Embryonic facial prominence (tissue), 1 donor: ENCODE results near the gene NPLOC4.
"Not testable (repeated sequence)": the region's sequence is repeated elsewhere in the genome, so short reads cannot be mapped to it uniquely, and the experiment has no call there.

Source experiments
- DNase-seq: peaks from one replicate; pipeline ENCODE4 v3.0.0-alpha.2; 2016; ENCODE audit errors: extremely low spot score

The NPLOC4 gene

DNA sequence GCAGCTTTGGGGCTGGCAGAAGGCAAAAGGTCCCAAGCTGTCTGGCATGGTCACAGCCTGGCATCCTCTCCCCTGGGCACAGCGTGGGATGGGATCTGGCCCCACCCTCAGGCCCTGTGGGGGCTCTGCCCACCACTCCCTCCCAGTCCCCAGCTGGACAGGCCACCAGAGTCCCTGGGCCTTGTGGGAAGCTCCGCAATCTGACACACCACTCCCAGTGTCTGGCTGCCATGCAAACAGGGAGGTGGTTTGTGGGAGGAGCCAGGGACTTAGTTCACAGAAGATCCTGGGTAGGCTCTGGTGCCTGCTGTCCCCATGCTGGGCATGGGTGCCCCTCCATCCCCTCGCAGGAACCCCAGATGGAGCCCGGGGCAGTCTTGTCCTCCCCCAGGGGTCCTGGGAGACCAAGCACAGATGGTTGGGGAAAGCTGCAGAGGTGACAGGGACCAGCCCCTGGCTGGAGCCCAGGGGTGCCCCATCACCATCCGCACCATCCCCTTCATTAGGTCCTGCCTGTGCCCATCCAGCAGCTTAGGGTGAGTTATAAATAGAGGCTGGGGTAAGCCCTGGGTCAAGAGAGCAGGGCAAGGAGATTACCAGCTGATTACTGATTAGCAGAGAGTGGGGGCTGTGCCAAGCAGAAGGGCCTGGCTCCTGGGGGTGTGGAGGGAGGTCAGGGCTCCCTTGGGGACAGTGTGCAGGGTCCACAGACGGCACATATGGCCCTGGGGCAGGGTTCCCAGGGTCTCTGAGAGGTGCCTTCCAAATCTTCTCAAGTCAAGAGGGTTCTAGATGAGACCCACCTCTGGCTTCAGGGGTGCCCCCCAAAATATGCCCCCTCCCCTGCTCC, 102.5 kb downstream of the NPLOC4 start:
- no peak for DNase-seq

DNA sequence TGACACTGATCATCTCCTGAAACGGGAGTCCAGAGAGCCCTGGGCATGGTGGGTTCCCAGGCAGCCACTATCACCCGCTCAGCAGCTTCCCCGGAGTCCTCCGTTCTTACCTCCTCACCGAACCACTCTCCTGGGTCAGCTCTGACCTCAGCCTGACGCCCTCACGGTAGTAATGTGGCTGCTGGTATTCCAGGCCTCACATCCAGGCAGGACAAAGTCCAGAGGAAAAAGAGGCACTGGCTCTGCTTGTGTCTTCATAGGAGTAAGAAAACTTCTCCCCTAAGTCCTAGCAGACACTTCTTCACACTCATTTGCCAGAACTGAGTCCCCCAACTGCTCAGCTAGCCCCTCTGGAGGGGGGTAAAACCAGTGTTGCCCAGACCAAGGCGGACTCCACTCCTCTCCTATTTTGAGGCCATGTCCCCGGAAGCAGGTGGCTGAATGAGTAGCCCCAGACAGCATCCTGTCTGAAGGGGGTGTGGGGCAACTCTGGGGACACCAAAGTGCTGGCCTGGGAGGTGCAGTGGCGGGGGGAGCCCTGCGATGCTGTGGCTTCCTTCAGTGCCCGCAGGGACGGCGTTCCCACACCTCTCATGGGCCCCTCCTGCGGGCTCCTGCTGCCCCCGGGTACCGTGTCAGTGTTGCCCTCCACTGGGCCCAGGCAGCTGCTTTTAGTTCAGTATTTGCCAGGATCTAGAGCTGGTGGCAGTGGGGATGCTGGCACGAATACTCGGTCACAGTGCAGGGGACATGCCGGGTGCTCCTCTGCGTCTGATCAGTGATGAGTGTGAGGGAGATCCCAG, 103.4 kb downstream of the NPLOC4 start:
- DNase-seq: no peak

DNA sequence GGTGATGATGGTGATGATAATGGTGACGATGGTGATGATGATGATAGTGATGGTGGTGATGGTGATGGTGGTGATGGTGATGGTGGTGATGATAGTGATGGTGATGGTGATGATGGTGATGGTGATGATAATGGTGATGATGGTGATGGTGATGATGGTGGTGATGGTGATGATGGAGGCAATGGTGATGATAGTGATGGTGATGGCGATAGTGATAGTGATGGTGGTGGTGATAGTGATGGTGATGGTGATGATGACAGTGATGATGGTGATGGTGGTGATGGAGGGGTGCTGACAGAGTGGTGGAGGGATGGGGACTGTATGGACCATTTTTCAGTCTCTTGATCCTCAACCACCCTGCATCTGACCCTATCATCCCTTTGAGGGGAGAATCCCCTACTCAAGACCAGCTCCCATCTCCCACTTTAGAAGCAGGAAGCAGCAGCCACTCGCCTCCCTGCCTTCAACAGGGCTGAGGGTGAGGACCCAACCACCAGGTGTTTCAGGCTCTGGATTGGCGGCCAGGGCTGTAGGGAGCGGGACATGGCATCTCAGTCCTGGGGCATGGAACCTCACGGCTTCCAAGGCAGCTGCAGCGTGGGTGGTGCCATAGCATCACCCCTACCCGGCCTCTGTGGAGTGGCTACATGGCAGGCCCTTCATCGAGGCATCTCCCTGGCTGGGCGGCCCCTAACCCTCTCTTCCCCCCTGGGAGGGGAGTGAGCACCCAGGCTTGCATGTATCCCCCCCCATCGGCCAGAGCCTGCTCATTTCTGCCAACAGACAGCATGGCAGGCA, 104.2 kb downstream of the NPLOC4 start:
- DNase-seq: no peak

DNA sequence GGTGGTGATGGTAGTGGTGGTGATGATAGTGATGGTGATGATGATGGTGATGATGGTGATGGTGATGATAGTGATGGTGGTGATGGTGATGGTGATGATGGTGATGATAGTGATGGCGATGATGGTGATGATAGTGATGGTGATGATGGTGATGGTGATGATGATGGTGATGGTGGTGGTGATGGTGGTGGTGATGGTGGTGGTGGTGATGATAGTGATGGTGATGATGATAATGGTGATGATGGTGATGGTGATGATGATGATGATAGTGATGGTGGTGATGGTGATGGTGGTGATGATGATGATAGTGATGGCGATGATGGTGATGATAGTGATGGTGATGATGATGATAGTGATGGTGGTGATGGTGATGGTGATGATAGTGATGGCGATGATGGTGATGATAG, 104.9 kb downstream of the NPLOC4 start:
- not testable (repeated sequence) for DNase-seq

DNA sequence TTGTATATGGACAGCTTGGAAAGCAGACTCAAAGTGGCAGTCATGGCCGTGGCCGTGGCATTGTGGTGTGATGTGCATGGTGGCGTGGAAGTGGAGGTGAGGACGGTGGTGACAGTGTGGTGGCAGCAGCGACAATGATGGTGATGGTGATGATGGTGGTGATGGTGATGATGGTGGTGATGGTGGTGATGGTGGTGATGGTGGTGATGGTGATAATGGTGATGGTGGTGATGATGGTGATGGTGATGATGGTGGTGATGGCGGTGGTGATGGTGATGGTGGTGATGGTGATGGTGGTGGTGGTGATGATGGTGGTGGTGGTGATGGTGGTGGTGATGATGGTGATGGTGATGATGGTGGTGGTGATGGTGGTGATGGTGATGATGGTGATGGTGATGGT, 105.9 kb downstream of the NPLOC4 start:
- not testable (repeated sequence) for DNase-seq

DNA sequence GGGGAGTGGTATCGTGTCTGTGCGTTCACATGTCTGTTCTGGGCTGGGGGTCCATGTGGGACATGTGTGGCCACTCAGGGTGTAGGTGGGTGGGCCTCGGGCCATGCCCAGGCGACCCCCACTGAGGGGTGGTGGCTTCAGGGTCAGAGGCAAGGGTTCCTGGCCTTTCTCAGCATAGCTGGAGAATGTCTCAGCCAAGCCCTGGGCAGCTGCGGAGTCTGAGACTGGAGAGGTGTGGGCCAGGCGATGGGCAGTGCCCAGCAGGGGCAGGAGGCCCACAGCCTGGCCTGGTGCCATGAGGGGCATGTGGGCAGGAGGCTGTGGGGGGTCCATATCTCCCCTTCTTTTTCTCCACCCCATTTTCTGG, 107.5 kb downstream of the NPLOC4 start:
- no peak for DNase-seq

DNA sequence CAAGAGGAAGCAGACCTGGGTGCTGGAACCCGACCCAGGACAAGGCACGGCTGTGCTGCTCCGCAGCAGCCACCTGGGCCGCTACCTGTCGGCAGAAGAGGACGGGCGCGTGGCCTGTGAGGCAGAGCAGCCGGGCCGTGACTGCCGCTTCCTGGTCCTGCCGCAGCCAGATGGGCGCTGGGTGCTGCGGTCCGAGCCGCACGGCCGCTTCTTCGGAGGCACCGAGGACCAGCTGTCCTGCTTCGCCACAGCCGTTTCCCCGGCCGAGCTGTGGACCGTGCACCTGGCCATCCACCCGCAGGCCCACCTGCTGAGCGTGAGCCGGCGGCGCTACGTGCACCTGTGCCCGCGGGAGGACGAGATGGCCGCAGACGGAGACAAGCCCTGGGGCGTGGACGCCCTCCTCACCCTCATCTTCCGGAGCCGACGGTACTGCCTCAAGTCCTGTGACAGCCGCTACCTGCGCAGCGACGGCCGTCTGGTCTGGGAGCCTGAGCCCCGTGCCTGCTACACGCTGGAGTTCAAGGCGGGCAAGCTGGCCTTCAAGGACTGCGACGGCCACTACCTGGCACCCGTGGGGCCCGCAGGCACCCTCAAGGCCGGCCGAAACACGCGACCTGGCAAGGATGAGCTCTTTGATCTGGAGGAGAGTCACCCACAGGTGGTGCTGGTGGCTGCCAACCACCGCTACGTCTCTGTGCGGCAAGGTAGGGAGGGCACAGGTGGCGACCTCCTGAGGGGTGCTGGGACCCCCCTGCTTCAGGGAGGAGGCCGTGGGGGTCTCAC, 108.1 kb downstream of the NPLOC4 start:
- no peak for DNase-seq

DNA sequence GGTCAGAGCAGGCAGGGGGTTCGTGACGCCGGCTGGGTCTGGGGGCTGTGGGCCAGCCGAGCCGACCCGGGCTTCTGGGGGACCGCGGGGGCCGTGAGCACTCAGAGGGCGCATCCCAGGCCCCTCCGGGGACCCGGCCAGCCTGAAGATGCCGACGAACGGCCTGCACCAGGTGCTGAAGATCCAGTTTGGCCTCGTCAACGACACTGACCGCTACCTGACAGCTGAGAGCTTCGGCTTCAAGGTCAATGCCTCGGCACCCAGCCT, 108.6 kb downstream of the NPLOC4 start:
- DNase-seq: no peak

DNA sequence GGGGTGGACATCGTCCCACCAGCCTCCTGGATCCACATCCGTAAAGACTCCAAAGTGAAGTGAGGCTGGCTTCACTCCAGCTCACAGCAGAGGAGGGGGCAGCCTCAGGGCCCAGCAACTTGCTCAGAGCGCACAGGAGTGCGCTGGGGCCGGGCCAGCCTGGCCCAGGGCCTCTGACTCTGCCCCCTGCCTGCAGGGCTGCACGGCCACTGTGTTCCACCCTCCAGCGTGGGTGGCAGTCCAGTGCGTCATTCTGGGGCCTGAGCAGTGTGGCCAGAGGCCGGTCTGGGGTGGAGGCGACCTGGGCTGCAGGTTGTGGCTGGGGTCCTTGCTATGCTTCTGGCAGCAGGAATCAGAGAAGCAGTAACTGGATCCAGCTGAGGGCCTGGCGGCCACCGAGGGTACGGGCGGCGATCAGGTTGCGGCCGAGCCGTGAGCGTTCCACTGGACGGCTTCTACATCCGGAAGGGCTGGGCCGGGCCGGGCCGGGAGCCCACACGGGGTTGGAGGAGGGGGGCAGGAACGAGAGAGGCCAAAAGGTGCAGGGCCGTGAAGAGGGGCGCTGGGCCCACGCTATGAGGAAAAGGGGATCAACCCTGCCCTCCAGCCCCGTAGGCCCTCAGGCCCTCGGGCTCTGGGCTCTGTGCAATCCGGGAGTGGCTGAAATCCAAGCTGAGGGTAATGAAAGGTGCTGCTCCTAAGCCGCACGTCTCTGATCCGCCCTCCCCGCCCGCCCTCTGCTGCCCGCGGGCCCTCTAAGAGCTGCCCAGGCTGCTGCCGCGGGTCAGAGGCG, 109.1 kb downstream of the NPLOC4 start, which contains the start of gene FSCN2:
FSCN2 (plus strand) TSS at position 787 of the 793 bp plus-strand sequence. CDS start 155 bp downstream, outside the sequence.
- DNase-seq: no peak

DNA sequence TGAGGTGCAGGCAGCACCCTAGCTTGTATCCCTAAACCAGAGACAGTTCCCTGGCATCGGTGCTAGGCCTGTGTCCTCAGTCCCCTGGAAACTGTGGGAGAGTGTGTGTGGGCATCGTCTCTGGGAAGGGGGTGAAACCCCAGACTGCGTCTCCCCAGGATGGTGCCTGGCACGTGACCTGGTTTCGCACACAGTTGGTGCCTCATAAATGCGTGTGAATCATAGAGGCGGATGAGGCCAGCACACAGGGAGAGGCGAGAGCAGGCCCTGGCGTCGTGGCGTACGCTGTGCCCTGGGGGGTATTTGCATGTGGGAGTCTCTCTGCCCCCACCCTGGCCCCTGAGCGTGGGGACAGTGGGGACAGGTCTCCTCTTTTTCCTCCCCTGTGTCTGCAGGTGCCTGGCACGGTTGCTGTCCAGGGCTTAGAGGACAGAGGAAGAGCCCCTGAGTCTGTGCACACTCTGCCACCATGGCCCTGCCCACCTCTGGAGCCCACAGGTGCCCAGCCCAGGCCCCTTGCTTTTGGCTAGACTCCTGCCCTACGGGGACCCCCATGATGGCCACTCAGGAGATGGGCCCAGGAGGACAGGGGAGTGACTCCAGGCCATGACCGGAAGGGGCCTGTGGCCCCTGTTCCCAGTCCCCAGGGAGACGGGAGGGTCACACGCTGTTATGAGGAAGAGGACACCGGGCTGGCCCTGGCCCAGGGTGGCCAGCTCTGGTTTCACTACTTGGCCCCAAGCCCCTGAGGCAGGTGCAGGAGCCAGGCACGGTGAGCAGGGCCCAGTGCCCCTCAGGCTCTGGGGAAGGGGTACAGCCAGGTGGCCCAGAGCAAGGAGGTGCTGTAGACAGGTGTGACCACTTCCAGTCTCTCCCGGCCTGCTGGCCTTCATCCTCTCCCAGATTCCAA, 110.0 kb downstream of the NPLOC4 start:
- no peak for DNase-seq

DNA sequence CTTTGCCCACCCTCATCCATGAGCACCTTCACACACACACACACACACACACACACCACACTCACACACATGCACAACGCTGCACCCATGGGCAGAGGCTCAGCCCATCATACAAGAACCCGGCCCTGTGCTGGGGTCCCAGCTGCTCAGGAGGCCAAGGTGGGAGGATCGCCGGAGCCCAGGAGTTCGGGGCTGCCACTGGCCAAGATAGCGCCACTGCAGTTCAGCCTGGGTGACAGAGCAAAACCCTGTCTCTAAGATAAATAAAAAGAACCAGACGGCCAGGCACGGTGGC, 112.1 kb downstream of the NPLOC4 start:
- no peak for DNase-seq

DNA sequence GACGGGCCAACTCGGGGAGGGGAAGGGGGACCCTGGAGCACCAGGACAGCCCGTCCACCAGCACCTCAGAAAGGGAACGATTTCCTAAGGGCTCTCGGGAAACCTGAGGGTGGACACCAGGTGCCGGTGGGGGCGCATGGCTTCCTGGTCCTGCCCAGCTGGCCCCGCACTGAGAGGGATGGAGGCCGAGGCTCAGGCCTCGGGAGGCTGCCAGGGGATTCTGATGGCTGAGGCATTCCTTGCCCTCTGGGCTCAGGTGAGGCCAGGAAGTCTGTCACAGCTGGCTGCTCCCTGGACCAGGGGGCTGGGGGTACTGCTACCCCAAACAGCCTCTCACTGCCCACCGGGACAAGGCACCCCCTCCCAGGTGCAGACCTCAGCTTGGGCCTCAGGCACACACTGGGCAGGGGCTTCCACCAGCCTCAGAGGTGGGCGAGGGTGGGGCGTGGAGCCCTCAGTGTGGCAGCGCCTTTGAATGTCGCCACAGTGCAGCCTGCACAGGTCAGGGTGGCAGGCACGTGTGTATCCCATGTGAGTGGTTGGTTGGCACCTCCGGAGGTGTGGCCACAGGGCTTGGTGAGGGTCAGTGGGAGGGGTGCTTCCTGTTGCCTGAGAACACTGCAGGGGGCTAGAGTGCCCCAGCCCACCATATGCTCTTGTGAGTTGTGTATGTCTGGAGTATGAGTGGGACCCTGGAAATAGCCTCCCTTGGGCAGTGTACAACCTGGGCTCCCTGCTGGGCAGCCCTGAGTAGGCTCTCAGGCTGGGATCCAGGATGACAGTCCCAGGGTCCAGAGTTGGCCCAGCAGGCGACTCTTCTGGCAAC, 112.7 kb downstream of the NPLOC4 start:
- no peak for DNase-seq

DNA sequence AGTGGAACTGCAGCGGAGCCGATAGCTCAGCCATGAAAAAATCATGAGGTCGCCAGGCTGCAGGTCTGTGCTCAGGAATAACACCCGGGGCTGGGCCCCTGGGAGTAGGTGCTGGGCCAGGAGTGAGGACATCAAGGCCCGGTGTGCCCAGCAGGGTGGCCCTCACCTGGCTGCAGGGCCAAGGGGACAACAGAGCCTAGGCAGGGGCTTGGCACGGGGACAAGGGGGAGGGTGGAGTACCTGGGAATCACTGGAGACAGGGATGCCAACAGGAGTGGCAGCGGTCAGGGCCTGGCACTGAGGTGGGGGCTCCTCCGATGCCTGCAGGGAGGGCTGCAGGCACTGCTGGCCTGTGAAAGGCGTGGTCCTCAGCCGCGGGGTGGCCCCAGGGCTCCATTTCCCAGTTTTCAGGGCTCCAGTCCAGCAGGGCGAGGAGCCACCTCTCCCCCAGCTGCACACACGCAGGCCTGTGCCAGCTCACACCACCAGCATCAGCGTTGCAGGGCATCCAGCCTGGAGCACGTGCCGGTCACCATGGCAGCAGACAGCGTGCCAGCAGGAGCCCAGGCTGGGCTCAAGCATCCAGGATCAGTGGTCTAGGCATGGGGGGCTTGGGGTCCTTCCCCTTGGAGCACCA, 113.4 kb downstream of the NPLOC4 start:
- DNase-seq: no peak

DNA sequence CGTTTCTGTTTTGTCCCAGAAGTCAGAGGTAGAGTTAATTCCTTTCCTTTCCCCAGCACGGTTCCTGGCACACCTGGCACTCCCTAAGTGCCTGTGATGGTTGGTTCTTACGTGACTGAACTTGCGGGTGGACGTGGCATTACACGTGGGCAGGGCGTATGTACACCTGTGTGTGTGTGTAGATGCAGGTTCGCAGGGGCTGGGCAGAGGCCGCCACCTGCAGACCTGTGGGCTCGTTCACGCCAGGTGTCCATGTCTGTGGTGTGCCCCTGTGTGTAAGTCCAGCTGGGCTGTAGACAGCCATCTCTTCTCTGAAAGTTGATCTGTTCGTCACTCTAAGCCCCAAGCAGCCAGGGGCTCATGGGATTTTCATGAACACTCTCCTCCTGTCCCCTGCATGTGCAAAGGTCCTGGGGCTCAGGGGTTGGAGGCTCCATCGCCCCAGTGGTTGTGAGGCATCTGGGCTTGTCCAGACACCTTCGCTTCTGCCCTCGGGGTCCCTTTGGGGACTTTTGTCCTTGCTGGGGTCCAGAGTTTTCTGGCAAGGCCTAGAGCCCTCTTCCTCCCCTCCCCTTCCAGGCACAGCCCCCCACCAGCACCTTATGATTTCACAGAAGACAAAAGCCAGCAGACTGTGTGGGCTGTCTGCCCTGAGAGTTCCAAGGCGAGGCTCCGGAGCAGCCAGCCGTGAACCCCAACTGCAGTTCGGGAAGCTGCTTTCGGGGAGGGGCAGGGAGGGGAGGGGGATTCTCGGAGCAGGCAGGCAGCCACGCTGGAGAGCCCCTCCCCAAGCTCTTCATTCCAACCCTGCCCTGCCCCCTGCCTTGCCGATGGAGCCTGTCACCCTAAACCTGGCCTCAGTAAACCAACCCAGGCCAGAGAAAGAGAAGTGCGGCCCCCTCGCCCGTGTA, 114.2 kb downstream of the NPLOC4 start:
- no peak for DNase-seq

DNA sequence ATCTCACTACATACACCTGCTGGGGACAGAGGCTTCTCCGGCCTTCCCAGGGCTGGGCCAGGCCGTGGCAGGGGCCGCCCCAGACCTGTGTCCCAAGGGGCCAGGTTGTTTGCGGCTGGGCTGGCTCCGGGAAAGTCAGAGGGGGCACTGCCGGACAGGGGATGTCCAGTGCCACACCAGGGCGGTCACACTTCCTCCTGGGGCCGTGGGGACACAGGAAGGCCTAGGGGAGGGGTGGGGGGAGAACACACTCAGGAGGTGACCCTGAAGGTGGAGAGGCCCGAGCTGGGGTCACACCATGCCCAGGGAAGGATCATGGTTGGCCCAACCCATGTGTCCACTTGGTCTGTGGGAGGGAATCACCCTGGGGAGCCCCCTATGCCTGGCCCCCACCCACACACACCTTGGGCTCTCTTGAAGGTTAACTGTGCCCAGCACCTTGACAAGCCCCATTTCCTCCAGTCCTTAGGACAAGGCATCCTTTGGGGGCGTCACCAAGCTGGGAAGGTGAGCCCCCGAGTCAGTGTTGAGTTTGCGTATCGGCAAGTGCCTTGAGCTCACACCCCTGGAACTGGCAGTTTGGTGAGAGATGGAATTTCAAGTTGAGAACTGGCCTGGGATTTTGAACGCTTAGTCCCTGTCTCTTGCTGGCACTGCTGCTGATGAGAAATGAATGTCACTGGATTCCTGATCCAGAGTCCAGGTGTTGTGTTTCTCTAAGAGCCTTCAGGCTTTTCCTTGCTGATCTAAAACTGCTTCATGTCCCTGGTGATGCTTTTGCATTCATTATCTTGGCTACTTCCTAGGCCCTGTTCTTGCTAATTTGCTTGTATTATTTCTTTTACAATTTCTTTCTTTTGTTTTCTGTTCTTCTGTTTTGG, 116.7 kb downstream of the NPLOC4 start:
- DNase-seq: no peak

DNA sequence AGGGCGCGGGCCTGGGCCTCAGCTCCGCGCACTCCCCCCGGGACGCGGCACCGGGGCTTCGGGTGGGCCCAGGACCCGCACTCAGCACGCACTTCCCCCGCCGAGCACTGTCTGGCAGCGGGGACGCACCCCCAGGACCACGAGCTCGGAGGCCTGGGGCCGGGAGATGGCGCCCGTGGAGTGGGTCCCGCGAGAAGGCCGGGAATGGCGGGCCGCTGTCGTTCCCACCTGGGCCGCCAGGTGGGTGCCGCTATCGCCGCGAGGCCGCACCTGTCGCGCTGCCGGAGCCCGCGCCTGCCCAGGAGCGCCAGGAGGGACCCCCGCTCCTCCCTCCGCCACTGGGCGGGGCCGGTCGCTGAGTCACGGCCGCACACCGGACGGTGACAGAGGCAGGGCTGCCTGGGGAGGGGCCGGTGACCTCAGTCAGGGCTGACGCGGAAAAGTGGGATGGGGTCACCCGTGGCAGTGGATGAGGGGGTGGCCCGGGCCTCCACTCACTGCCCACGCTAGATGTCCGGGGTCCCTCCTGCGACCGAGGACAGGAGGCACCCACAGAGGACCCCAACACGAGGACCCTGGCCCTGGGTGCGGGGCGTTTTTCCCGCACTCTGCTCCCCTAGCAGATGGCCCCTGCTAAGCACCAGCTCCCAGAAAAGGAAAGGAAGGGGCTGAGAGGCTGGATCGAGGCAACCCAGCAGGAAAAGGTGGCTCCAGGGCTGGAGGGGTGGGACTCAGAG, 117.5 kb downstream of the NPLOC4 start:
- no peak for DNase-seq
